Measurements from ENCODE around the gene CFAP20DC.

The CFAP20DC gene

DNA sequence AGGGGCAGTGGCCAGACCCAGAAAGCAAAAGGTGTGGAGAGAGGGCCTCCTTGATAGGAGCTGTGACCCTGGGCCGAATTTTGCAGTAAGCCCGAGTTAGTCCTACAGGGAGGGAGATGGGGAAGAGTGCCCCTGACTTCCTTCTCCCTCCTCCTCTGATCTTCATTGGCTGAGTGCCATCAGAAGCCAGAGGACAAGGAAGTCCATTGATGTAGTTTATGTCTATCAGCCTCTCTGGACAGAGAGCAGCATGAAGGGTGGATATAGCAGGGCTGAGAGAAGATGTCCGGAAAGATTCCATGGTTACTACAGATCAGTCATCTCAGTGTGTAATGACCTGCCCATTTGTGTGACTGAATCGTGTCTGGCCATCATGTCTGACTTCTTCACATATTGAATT is 280.8 kb downstream of the CFAP20DC start:
- Histone ChIP-seq H3K36me3 (ENCODE audit: control insufficient read depth in 2 of 2, insufficient read depth in 1 of 2, low read length in 2 of 2) (no peaks in the 10 kb centered on the region), H3K4me3 (ENCODE audit: low read depth, low read length) (no peak overlapping the region), H3K27ac (ENCODE audit: extremely low read depth, low read depth, low read length) (no peak overlapping the region), H3K4me1 (ENCODE audit: control insufficient read depth, insufficient read depth, low read length) (no peaks in the 10 kb centered on the region), H3K9me3 (ENCODE audit: control insufficient read depth, insufficient read depth, low read depth, low read length) (no peaks in the 10 kb centered on the region)
- CTCF ChIA-PET, result interaction anchor here (0.6 kb wide), 1 partner anchor 139 kb away, joined by 3 read pairs; no protein-coding TSS in a partner anchor
- POLR2A ChIA-PET, result no interaction called here
- TF ChIP-seq ZSCAN4 (tag by site-specific recombination; IDR thresholded peaks at IDR 0.05) (no peak), SCRT2 (tag by site-specific recombination; IDR thresholded peaks at IDR 0.05) (no peak)

DNA sequence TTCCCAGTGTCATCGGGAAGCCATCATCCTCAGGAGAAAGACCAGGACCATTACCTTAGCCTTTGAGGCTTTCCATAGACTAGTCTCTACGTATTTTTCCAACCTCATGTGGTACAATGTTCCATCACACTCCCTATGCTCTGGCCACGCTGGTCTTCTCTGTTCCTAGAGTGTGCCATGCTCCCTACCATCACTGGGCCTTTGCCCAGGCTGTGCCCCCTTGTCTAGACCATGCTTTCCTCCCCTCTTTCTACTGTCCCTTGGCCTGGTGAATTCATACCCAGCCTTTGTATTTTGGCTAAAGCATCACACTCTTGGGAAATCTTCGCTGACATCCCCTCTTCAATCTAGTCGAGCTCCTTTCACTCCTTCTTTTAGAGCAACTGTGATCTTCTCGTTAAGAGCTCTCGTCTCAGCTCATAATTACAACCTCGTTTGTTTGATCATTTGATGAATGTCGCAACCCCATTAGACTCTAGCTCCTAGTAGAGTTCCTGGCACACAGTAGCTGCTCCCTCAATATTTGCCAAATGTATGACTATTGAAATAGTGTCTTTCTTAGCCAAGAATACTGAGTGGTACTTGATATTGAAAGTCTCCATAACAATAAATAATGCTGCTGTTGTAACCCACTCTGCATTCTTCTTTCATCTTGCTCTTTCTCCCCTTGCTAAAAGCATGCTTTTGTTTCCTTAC is 283.1 kb downstream of the CFAP20DC start:
- ChIA-PET POLR2A (interaction anchor here (0.6 kb wide), 1 partner anchor 134 kb away, joined by 5 read pairs; no protein-coding TSS in a partner anchor), CTCF (no interaction called here)
- no peak overlapping the region for H3K4me3 ChIP-seq (ENCODE audit: low read depth, low read length)
- H3K9me3 ChIP-seq (ENCODE audit: control insufficient read depth, insufficient read depth, low read depth, low read length), result no peaks in the 10 kb centered on the region
- H3K27ac ChIP-seq (ENCODE audit: extremely low read depth, low read depth, low read length), result no peak overlapping the region
- no peaks in the 10 kb centered on the region for H3K4me1 ChIP-seq (ENCODE audit: control insufficient read depth, insufficient read depth, low read length)
- TF ChIP-seq SALL2 (tag by site-specific recombination; IDR thresholded peaks at IDR 0.05; ENCODE audit: borderline replicate concordance), result no peak
- TF ChIP-seq, protein P1, sequence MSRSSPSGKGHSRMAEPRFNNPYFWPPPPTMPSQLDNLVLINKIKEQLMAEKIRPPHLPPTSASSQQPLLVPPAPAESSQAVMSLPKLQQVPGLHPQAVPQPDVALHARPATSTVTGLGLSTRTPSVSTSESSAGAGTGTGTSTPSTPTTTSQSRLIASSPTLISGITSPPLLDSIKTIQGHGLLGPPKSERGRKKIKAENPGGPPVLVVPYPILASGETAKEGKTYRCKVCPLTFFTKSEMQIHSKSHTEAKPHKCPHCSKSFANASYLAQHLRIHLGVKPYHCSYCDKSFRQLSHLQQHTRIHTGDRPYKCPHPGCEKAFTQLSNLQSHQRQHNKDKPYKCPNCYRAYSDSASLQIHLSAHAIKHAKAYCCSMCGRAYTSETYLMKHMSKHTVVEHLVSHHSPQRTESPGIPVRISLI (tag by site-specific recombination; IDR thresholded peaks at IDR 0.05), result no peak
- TF ChIP-seq ZNF394 (tag by site-specific recombination; IDR thresholded peaks at IDR 0.05; ENCODE audit: borderline replicate concordance), result no peak
- TF ChIP-seq GFI1B (tag by site-specific recombination; IDR thresholded peaks at IDR 0.05), result no peak
- no peak for TF ChIP-seq ZNF184 (tag by site-specific recombination; IDR thresholded peaks at IDR 0.05)
- no peak for TF ChIP-seq ZNF10 (tag by site-specific recombination; IDR thresholded peaks at IDR 0.05)
- TF ChIP-seq, protein P2, sequence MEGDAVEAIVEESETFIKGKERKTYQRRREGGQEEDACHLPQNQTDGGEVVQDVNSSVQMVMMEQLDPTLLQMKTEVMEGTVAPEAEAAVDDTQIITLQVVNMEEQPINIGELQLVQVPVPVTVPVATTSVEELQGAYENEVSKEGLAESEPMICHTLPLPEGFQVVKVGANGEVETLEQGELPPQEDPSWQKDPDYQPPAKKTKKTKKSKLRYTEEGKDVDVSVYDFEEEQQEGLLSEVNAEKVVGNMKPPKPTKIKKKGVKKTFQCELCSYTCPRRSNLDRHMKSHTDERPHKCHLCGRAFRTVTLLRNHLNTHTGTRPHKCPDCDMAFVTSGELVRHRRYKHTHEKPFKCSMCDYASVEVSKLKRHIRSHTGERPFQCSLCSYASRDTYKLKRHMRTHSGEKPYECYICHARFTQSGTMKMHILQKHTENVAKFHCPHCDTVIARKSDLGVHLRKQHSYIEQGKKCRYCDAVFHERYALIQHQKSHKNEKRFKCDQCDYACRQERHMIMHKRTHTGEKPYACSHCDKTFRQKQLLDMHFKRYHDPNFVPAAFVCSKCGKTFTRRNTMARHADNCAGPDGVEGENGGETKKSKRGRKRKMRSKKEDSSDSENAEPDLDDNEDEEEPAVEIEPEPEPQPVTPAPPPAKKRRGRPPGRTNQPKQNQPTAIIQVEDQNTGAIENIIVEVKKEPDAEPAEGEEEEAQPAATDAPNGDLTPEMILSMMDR (tag by site-specific recombination; IDR thresholded peaks at IDR 0.05), result no peak
- no peak for TF ChIP-seq ZNF529 (tag by site-specific recombination; IDR thresholded peaks at IDR 0.05; ENCODE audit: insufficient replicate concordance)
- TF ChIP-seq, protein P3, sequence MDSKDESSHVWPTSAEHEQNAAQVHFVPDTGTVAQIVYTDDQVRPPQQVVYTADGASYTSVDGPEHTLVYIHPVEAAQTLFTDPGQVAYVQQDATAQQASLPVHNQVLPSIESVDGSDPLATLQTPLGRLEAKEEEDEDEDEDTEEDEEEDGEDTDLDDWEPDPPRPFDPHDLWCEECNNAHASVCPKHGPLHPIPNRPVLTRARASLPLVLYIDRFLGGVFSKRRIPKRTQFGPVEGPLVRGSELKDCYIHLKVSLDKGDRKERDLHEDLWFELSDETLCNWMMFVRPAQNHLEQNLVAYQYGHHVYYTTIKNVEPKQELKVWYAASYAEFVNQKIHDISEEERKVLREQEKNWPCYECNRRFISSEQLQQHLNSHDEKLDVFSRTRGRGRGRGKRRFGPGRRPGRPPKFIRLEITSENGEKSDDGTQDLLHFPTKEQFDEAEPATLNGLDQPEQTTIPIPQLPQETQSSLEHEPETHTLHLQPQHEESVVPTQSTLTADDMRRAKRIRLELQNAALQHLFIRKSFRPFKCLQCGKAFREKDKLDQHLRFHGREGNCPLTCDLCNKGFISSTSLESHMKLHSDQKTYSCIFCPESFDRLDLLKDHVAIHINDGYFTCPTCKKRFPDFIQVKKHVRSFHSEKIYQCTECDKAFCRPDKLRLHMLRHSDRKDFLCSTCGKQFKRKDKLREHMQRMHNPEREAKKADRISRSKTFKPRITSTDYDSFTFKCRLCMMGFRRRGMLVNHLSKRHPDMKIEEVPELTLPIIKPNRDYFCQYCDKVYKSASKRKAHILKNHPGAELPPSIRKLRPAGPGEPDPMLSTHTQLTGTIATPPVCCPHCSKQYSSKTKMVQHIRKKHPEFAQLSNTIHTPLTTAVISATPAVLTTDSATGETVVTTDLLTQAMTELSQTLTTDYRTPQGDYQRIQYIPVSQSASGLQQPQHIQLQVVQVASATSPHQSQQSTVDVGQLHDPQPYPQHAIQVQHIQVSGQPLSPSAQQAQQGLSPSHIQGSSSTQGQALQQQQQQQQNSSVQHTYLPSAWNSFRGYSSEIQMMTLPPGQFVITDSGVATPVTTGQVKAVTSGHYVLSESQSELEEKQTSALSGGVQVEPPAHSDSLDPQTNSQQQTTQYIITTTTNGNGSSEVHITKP (tag by site-specific recombination; IDR thresholded peaks at IDR 0.05), result no peak
- no peak for TF ChIP-seq ZNF121 (tag by site-specific recombination; IDR thresholded peaks at IDR 0.05)
- no peak for TF ChIP-seq ZNF548 (tag by site-specific recombination; IDR thresholded peaks at IDR 0.05)
- TF ChIP-seq ZNF510 (tag by site-specific recombination; IDR thresholded peaks at IDR 0.05; ENCODE audit: insufficient replicate concordance), result no peak
- no peak for TF ChIP-seq ZNF266 (tag by site-specific recombination; IDR thresholded peaks at IDR 0.05; ENCODE audit: low read depth)
- TF ChIP-seq ZSCAN30 (tag by site-specific recombination; IDR thresholded peaks at IDR 0.05), result no peak
- TF ChIP-seq ZNF677 (tag by site-specific recombination; IDR thresholded peaks at IDR 0.05), result no peak
- no peak for TF ChIP-seq ZNF530 (tag by site-specific recombination; IDR thresholded peaks at IDR 0.05; ENCODE audit: low read depth)
- no peak for TF ChIP-seq ZNF560 (tag by site-specific recombination; IDR thresholded peaks at IDR 0.05; ENCODE audit: borderline replicate concordance)
- no peak for TF ChIP-seq PRDM1 (tag by site-specific recombination; IDR thresholded peaks at IDR 0.05)
- no peaks in the 10 kb centered on the region for H3K36me3 ChIP-seq (ENCODE audit: control insufficient read depth in 2 of 2, insufficient read depth in 1 of 2, low read length in 2 of 2)

Data from HEK293 (cell line).